PFSK-1 (cell line): ENCODE data around the gene ATP8B1.

Experiments
- FOXP2 ChIP-seq: optimal IDR thresholded peaks from 2 replicates; pipeline ENCODE3; 2011; ENCODE audit warnings: borderline replicate concordance, control low read depth, inconsistent platforms; ENCODE audit not compliant: insufficient read depth; ENCODE audit errors: extremely low read length, extremely low read depth
- POLR2AphosphoS5 ChIP-seq: IDR thresholded peaks from 2 replicates; pipeline ENCODE4 v1.6.1; 2012; ENCODE audit warnings: low read depth, mild to moderate bottlenecking, control low read depth, low read length, moderate library complexity
- SIN3A ChIP-seq: IDR thresholded peaks from 2 replicates; pipeline ENCODE4 v1.6.1; 2012; ENCODE audit warnings: mild to moderate bottlenecking, low read length, moderate library complexity, borderline replicate concordance; ENCODE audit not compliant: insufficient read depth
- TAF1 ChIP-seq: IDR thresholded peaks from 2 replicates; pipeline ENCODE4 v1.6.1; 2012; ENCODE audit warnings: low read length, control low read depth, borderline replicate concordance; ENCODE audit not compliant: insufficient read depth
- TF ChIP-seq, protein P1 (sequence below), 2 experiments: IDR thresholded peaks; 2 replicates each; pipeline versions ENCODE4 v1.6.1 to v1.8.0; 2011 to 2012; ENCODE audit warnings: low read depth in 2 of 2, low read length in 2 of 2, control low read depth in 1 of 2, inconsistent platforms in 1 of 2, mild to moderate bottlenecking in 1 of 2, moderate library complexity in 1 of 2; ENCODE audit not compliant: insufficient read depth in 1 of 2

Gene ATP8B1

DNA sequence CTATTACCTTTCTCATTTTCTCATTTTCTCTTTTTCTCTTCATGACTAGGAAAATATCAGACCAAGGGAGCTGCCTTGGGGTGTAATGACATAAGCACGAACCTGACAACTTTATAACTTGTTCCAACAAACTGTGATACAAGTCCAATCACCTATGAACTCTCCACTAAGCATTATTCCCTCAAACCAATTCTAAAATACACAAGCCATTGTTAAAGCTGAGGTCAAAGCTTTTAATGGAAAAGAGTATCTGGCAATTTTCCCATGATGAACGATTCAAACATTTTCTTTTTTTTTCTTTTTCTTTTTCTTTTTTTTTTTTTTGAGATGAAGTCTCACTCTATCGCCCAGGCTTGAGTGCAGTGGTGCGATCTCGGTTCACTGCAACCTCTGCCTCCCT lies 133.1 kb downstream of the ATP8B1 start:
- TF ChIP-seq SIN3A: no peak
- no peak for TF ChIP-seq FOXP2

DNA sequence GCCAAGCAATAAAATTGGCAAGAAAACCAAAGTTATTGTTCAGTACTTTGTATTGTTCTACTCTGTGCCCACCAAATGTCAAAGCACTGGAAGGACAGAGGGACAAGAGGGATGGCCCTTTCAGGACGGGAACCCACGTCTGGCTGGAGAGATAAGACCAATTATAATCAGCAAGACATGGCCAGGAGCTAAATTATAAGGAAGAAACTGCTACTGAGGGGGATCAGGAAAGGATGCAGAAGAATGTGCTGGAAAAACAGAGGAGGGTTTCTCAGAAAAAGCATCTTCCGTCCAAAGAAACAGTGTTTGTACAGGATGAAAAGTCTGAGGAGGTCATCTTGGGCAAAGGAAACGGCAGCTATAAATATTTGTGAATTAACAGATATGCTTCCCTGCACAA lies 135.1 kb downstream of the ATP8B1 start:
- TF ChIP-seq SIN3A (no peak), TAF1 (no peak), FOXP2 (no peak), POLR2AphosphoS5 (no peak)
- TF ChIP-seq, protein P1, sequence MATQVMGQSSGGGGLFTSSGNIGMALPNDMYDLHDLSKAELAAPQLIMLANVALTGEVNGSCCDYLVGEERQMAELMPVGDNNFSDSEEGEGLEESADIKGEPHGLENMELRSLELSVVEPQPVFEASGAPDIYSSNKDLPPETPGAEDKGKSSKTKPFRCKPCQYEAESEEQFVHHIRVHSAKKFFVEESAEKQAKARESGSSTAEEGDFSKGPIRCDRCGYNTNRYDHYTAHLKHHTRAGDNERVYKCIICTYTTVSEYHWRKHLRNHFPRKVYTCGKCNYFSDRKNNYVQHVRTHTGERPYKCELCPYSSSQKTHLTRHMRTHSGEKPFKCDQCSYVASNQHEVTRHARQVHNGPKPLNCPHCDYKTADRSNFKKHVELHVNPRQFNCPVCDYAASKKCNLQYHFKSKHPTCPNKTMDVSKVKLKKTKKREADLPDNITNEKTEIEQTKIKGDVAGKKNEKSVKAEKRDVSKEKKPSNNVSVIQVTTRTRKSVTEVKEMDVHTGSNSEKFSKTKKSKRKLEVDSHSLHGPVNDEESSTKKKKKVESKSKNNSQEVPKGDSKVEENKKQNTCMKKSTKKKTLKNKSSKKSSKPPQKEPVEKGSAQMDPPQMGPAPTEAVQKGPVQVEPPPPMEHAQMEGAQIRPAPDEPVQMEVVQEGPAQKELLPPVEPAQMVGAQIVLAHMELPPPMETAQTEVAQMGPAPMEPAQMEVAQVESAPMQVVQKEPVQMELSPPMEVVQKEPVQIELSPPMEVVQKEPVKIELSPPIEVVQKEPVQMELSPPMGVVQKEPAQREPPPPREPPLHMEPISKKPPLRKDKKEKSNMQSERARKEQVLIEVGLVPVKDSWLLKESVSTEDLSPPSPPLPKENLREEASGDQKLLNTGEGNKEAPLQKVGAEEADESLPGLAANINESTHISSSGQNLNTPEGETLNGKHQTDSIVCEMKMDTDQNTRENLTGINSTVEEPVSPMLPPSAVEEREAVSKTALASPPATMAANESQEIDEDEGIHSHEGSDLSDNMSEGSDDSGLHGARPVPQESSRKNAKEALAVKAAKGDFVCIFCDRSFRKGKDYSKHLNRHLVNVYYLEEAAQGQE (IDR thresholded peaks at IDR 0.05; ENCODE audit: insufficient read depth in 1 of 2, low read depth in 2 of 2, low read length in 2 of 2): no peak

DNA sequence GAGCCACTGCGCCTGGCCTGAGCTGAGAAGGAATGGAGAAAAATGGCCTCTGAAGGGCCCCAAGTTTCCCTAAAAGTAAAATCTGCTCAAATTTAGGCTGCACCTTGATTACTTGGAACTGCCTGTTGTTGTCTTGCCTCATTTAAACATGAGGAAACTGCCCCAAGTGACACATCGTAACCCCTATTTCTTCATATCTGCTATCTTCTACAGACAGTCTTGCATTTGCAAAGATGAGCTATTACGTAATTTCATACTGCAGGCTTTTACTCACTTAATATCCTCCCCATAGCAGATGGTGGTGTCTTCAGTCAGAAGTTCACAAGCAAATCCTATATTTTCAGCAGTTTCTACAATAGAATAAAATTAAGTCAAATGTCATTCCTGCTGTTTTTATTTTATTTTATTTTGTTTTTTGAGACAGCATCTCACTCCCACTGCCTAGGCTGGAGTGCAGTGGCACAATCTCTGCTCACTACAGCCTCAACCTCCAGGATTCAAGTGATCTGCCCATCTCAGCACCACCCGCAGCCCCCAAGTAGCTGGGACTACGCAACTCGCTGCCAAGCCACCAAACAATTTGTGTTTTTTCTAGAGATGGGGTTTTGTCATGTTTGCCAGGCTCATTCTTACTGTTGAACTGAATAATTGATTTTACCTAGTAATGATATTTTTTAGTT lies 136.2 kb downstream of the ATP8B1 start:
- TF ChIP-seq SIN3A: no peak
- TF ChIP-seq, protein P1 (IDR thresholded peaks at IDR 0.05; ENCODE audit: insufficient read depth in 1 of 2, low read depth in 2 of 2, low read length in 2 of 2): no peak
- TF ChIP-seq FOXP2: no peak
- no peak for TF ChIP-seq TAF1
- TF ChIP-seq POLR2AphosphoS5: no peak

DNA sequence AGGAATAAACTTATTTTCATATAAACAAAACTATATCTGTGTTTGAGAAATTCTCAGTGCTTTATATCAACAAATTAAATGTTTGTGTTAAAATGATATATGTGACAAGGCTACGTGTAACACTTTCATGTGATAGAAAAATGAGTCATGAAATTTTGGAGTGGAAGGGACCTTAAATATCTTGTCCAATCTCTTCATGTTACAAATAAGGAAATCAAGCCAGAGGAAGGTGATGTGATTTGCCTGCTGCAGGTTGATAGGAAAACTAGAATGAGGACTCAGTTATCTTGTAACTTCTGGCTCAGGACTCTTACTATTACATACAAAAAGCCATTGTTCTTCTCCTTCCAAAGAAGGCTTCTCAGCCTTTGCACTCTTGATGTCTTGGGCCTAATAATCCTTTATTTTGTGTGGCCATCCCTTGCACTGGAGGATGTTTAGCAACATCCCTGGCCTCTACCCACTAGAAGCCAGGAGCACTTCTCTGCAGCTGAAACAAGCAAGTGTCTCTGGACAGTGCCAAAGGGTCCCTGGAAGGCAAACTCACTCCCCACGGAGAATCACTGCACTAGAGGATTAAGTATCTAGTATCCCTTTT lies 138.4 kb downstream of the ATP8B1 start:
- TF ChIP-seq TAF1 (no peak), SIN3A (no peak), FOXP2 (no peak), POLR2AphosphoS5 (no peak)
- TF ChIP-seq, protein P1 (IDR thresholded peaks at IDR 0.05; ENCODE audit: insufficient read depth in 1 of 2, low read depth in 2 of 2, low read length in 2 of 2): no peak

DNA sequence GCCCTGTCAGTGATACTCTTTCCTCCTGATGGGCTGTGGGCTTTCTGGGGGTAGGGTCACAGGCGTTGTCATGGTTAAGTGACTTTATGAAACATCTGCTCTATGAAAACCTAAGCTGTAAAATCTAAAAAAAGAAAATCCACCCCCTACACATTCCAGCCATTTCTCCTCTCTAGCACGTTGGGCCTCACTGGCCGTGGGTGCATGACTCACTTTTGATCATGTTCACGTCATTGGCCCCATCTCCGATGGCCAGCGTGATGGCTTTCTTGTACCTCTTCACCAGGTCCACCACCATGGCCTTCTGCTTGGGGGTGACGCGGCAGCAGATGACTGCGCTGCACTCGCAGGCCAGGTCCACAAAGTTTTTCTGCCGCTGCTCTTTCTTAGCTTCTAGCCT lies 142.2 kb downstream of the ATP8B1 start:
- TF ChIP-seq POLR2AphosphoS5 (no peak), TAF1 (no peak), SIN3A (no peak), FOXP2 (no peak)
- TF ChIP-seq, protein P1 (IDR thresholded peaks at IDR 0.05; ENCODE audit: insufficient read depth in 1 of 2, low read depth in 2 of 2, low read length in 2 of 2): no peak
